GM23338 (cell line): ENCODE results near the gene CSTF1. TPM values are rescaled to one million over a fixed set of nuclear protein-coding genes. Genes with fewer than 3 reads are reported as not detected.

Experiments
- ATAC-seq: fragments of 200-7000 bp; cut with Tn5 transposase; 3 replicates; pipeline ENCODE4 v1.9.1; 2020
- DNase-seq: peaks from one replicate; pipeline ENCODE4 v3.0.0-alpha.2; 2015; ENCODE audit warnings: low spot score
- H2AFZ ChIP-seq: fragments of 200-600 bp; sonication (generic); 2 replicates; pipeline ENCODE4 v1.8.0; 2016; ENCODE audit warnings: antibody characterized with exemption, mild to moderate bottlenecking, moderate library complexity
- H3F3A ChIP-seq: fragments of 200-600 bp; sonication (generic); replicated peaks from 2 replicates; pipeline ENCODE4 v1.8.0; 2017; ENCODE audit warnings: antibody characterized with exemption, mixed run types, low read depth
- H3K27ac ChIP-seq: fragments of 200-600 bp; sonication (generic); 2 replicates; pipeline ENCODE4 v1.6.1; 2016; ENCODE audit warnings: low read depth
- H3K27me3 ChIP-seq: fragments of 200-600 bp; sonication (generic); 2 replicates; pipeline ENCODE4 v1.8.0; 2016; ENCODE audit warnings: mild to moderate bottlenecking, mixed run types, moderate library complexity; ENCODE audit not compliant: insufficient read depth
- H3K36me3 ChIP-seq: fragments of 200-600 bp; sonication (generic); 2 replicates; pipeline ENCODE4 v1.8.0; 2016; ENCODE audit warnings: mild to moderate bottlenecking; ENCODE audit not compliant: insufficient read depth
- H3K4me1 ChIP-seq: fragments of 200-600 bp; sonication (generic); 2 replicates; pipeline ENCODE4 v1.8.0; 2016; ENCODE audit warnings: mild to moderate bottlenecking, moderate library complexity; ENCODE audit not compliant: insufficient read depth
- H3K4me2 ChIP-seq: fragments of 200-600 bp; sonication (generic); 2 replicates; pipeline ENCODE4 v1.7.1; 2017; ENCODE audit warnings: mixed run types
- H3K4me3 ChIP-seq: fragments of 200-600 bp; sonication (generic); 2 replicates; pipeline ENCODE4 v1.6.1; 2016; ENCODE audit warnings: mixed run types
- H3K79me2 ChIP-seq: fragments of 200-600 bp; sonication (generic); replicated peaks from 2 replicates; pipeline ENCODE4 v1.8.0; 2017; ENCODE audit warnings: mild to moderate bottlenecking; ENCODE audit not compliant: insufficient read depth
- H3K9me2 ChIP-seq: fragments of 200-600 bp; sonication (generic); 2 replicates; pipeline ENCODE4 v1.8.0; 2017; ENCODE audit not compliant: insufficient read depth
- H4K20me1 ChIP-seq: fragments of 200-600 bp; sonication (generic); replicated peaks from 2 replicates; pipeline ENCODE4 v1.8.0; 2017; ENCODE audit warnings: mild to moderate bottlenecking; ENCODE audit not compliant: insufficient read depth
- H3K27ac Mint-ChIP-seq: 2 replicates; pipeline ENCODE4 v1.8.0; 2020; ENCODE audit warnings: inconsistent platforms, mild to moderate bottlenecking, moderate library complexity, mixed read lengths
- H3K27me3 Mint-ChIP-seq: 3 replicates; pipeline ENCODE4 v1.8.0; 2022; ENCODE audit warnings: low read depth, mild to moderate bottlenecking, moderate library complexity, mixed read lengths, inconsistent platforms; ENCODE audit not compliant: insufficient read depth, poor library complexity
- H3K36me3 Mint-ChIP-seq: 3 replicates; pipeline ENCODE4 v1.8.0; 2021; ENCODE audit warnings: low read depth, mild to moderate bottlenecking, inconsistent platforms, moderate library complexity, mixed read lengths
- H3K4me1 Mint-ChIP-seq: 3 replicates; pipeline ENCODE4 v1.8.0; 2020; ENCODE audit warnings: mild to moderate bottlenecking, inconsistent platforms, mixed read lengths
- H3K4me3 Mint-ChIP-seq: 3 replicates; pipeline ENCODE4 v1.8.0; 2021; ENCODE audit warnings: moderate library complexity, mild to moderate bottlenecking, inconsistent platforms, mixed read lengths
- H3K9me3 Mint-ChIP-seq: 3 replicates; pipeline ENCODE4 v1.8.0; 2020; ENCODE audit warnings: moderate library complexity, mild to moderate bottlenecking, inconsistent platforms, mixed read lengths
- CREB1 ChIP-seq: fragments of 250-450 bp; sonication (Bioruptor Pico); IDR thresholded peaks from 2 replicates; pipeline ENCODE4 v1.5.0; 2020; ENCODE audit warnings: low read depth, mild to moderate bottlenecking, moderate library complexity
- CTCF ChIP-seq, 2 experiments: fragments of 200-600 bp in 1 of 2; sonication (generic) in 1 of 2; conservative IDR thresholded peaks; 2 replicates each; pipeline versions ENCODE4 v1.5.1 to v1.6.1; 2016 to 2017; ENCODE audit warnings: antibody characterized with exemption in 2 of 2, low read depth in 2 of 2, mild to moderate bottlenecking in 2 of 2, moderate library complexity in 1 of 2
- EZH2 ChIP-seq: fragments of 200-600 bp; sonication (generic); IDR thresholded peaks from one replicate; pipeline ENCODE4 v1.8.0; 2017; ENCODE audit warnings: antibody characterized with exemption, mild to moderate bottlenecking, low read depth; ENCODE audit not compliant: unreplicated experiment
- EZH2phosphoT487 ChIP-seq: fragments of 200-600 bp; sonication (generic); IDR thresholded peaks from one replicate; pipeline ENCODE4 v1.8.1; 2018; ENCODE audit warnings: antibody characterized with exemption; ENCODE audit not compliant: unreplicated experiment
- JUNB ChIP-seq: IDR thresholded peaks from one replicate; pipeline ENCODE4 v1.6.1; 2016; ENCODE audit warnings: antibody characterized with exemption; ENCODE audit not compliant: unreplicated experiment
- NANOG ChIP-seq: IDR thresholded peaks from 2 replicates; pipeline ENCODE4 v1.6.1; 2016; ENCODE audit warnings: antibody characterized with exemption, borderline replicate concordance
- POLR2AphosphoS5 ChIP-seq: IDR thresholded peaks from 2 replicates; pipeline ENCODE4 v1.6.1; 2016; ENCODE audit warnings: antibody characterized with exemption, low read depth
- REST ChIP-seq: IDR thresholded peaks from one replicate; pipeline ENCODE4 v1.6.1; 2018; ENCODE audit warnings: antibody characterized with exemption; ENCODE audit not compliant: unreplicated experiment
- STAT1 ChIP-seq: IDR thresholded peaks from one replicate; pipeline ENCODE4 v1.6.1; 2016; ENCODE audit warnings: antibody characterized with exemption; ENCODE audit not compliant: unreplicated experiment
- ZNF114 ChIP-seq: fragments of 250-450 bp; sonication (Bioruptor Pico); IDR thresholded peaks from 2 replicates; pipeline ENCODE4 v1.5.0; 2020; ENCODE audit warnings: mild to moderate bottlenecking, moderate library complexity
- ZNF331 ChIP-seq: fragments of 250-450 bp; sonication (Bioruptor Pico); IDR thresholded peaks from 2 replicates; pipeline ENCODE4 v1.5.0; 2020; ENCODE audit warnings: low read depth, mild to moderate bottlenecking, moderate library complexity
- polyA plus RNA-seq: library from polyadenylated mRNA; unstranded; fragments of >200 nt; fragmentation: Nextera tagmentation; extraction: Ambion mirVana; gene quantifications from 2 replicates; pipeline ENCODE4 v1.2.1, GENCODE V29; 2016
- total RNA-seq: library from RNA; depleted of rRNA; stranded (reverse); fragments of >200 nt; shearing (Covaris generic); gene quantifications from 2 replicates; pipeline ENCODE4 v1.2.3, GENCODE V29; 2014
- TF ChIP-seq, protein P1 (sequence below): fragments of 250-450 bp; sonication (Bioruptor Pico); IDR thresholded peaks from 2 replicates; pipeline ENCODE4 v1.5.0; 2020; ENCODE audit warnings: mild to moderate bottlenecking, moderate library complexity
- TF ChIP-seq, protein P2 (sequence below): IDR thresholded peaks from 2 replicates; pipeline ENCODE4 v1.6.1; 2016; ENCODE audit warnings: antibody characterized with exemption

Gene CSTF1
- total and polyA plus RNA-seq, 2 experiments from 2014 or later = 21.5 to 62.3 TPM

DNA sequence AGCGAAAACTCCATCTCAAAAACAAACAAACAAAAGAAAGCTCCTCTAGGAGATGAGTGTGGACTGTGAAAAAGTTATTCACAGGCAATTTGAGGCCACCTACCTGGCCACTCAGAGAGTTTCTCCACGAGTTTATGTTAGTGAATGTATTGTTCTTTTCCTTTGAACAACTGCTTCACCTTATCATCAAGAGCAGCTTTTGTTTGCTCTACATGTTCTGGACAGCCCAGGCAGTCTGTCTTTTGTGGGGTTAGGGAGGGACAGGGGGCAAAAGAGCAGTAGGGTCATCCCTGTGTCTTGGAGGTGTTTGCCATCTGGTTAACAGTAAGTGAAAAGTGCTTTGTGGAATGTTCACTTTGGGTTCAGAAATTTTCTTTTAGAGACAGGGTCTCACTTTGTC is 27.6 kb downstream of the CSTF1 start:
- H3K27me3 Mint-ChIP-seq = peaks cover 25% of the 10 kb centered on the region
- ATAC-seq (no peak), DNase-seq (no peak)
- Histone ChIP-seq H3K9me2 (no peaks in the 10 kb centered on the region), H3K4me1 (no peaks in the 10 kb centered on the region), H3K27me3 (peaks cover 11% of the 10 kb centered on the region; the same call in 1 of the 2 replicates), H3F3A (no peaks in the 10 kb centered on the region), H3K4me2 (no peak overlapping the region), H3K79me2 (no peaks in the 10 kb centered on the region), H3K36me3 (no peaks in the 10 kb centered on the region), H2AFZ (no peak overlapping the region), H4K20me1 (no peaks in the 10 kb centered on the region), H3K4me3 (no peak overlapping the region), H3K27ac (no peak overlapping the region)
- H3K36me3 Mint-ChIP-seq = no peaks in the 10 kb centered on the region
- H3K27ac Mint-ChIP-seq = no peak overlapping the region
- peaks cover 15% of the 10 kb centered on the region for H3K4me1 Mint-ChIP-seq
- TF ChIP-seq ZNF331 (CRISPR knock-in tag) = no peak
- TF ChIP-seq REST = no peak
- TF ChIP-seq ZNF114 (CRISPR knock-in tag) = no peak
- TF ChIP-seq POLR2AphosphoS5 = no peak
- TF ChIP-seq EZH2phosphoT487 = no peak
- no peak for TF ChIP-seq CTCF (conservative IDR thresholded peaks at IDR 0.05; ENCODE audit: low read depth in 2 of 2)
- TF ChIP-seq, protein P1, sequence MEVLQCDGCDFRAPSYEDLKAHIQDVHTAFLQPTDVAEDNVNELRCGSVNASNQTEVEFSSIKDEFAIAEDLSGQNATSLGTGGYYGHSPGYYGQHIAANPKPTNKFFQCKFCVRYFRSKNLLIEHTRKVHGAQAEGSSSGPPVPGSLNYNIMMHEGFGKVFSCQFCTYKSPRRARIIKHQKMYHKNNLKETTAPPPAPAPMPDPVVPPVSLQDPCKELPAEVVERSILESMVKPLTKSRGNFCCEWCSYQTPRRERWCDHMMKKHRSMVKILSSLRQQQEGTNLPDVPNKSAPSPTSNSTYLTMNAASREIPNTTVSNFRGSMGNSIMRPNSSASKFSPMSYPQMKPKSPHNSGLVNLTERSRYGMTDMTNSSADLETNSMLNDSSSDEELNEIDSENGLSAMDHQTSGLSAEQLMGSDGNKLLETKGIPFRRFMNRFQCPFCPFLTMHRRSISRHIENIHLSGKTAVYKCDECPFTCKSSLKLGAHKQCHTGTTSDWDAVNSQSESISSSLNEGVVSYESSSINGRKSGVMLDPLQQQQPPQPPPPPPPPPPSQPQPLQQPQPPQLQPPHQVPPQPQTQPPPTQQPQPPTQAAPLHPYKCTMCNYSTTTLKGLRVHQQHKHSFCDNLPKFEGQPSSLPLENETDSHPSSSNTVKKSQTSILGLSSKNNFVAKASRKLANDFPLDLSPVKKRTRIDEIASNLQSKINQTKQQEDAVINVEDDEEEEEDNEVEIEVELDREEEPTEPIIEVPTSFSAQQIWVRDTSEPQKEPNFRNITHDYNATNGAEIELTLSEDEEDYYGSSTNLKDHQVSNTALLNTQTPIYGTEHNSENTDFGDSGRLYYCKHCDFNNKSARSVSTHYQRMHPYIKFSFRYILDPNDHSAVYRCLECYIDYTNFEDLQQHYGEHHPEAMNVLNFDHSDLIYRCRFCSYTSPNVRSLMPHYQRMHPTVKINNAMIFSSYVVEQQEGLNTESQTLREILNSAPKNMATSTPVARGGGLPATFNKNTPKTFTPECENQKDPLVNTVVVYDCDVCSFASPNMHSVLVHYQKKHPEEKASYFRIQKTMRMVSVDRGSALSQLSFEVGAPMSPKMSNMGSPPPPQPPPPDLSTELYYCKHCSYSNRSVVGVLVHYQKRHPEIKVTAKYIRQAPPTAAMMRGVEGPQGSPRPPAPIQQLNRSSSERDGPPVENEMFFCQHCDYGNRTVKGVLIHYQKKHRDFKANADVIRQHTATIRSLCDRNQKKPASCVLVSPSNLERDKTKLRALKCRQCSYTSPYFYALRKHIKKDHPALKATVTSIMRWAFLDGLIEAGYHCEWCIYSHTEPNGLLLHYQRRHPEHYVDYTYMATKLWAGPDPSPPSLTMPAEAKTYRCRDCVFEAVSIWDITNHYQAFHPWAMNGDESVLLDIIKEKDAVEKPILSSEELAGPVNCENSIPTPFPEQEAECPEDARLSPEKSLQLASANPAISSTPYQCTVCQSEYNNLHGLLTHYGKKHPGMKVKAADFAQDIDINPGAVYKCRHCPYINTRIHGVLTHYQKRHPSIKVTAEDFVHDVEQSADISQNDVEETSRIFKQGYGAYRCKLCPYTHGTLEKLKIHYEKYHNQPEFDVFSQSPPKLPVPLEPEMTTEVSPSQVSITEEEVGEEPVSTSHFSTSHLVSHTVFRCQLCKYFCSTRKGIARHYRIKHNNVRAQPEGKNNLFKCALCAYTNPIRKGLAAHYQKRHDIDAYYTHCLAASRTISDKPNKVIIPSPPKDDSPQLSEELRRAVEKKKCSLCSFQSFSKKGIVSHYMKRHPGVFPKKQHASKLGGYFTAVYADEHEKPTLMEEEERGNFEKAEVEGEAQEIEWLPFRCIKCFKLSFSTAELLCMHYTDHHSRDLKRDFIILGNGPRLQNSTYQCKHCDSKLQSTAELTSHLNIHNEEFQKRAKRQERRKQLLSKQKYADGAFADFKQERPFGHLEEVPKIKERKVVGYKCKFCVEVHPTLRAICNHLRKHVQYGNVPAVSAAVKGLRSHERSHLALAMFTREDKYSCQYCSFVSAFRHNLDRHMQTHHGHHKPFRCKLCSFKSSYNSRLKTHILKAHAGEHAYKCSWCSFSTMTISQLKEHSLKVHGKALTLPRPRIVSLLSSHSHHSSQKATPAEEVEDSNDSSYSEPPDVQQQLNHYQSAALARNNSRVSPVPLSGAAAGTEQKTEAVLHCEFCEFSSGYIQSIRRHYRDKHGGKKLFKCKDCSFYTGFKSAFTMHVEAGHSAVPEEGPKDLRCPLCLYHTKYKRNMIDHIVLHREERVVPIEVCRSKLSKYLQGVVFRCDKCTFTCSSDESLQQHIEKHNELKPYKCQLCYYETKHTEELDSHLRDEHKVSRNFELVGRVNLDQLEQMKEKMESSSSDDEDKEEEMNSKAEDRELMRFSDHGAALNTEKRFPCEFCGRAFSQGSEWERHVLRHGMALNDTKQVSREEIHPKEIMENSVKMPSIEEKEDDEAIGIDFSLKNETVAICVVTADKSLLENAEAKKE (CRISPR knock-in tag) = no peak
- TF ChIP-seq STAT1 = no peak
- TF ChIP-seq, protein P2, sequence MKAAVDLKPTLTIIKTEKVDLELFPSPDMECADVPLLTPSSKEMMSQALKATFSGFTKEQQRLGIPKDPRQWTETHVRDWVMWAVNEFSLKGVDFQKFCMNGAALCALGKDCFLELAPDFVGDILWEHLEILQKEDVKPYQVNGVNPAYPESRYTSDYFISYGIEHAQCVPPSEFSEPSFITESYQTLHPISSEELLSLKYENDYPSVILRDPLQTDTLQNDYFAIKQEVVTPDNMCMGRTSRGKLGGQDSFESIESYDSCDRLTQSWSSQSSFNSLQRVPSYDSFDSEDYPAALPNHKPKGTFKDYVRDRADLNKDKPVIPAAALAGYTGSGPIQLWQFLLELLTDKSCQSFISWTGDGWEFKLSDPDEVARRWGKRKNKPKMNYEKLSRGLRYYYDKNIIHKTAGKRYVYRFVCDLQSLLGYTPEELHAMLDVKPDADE = no peak
- no peak for TF ChIP-seq EZH2
- no peak for TF ChIP-seq CREB1 (CRISPR knock-in tag)
- no peak for TF ChIP-seq JUNB
- TF ChIP-seq NANOG = no peak
- no peaks in the 10 kb centered on the region for H3K9me3 Mint-ChIP-seq
- H3K4me3 Mint-ChIP-seq = no peak overlapping the region
